SK-N-SH (cell line): ENCODE measurements around the gene BBS2. TPM values are rescaled to one million over a fixed set of nuclear protein-coding genes. Genes with fewer than 3 reads are reported as not detected.

Source experiments
- CTCF ChIA-PET: fragments of 300-600, 350-600 bp; formaldehyde crosslinking; extraction: SDS; loops from one replicate; lab custom pipeline; 2021; lab: Yijun Ruan, JAX
- POLR2A ChIA-PET: fragments of 350-600 bp; sonication (Branson Sonifier 250); formaldehyde crosslinking; extraction: SDS; loops from one replicate; lab custom pipeline; 2020; ENCODE audit warnings: antibody characterized with exemption, inconsistent platforms; lab: Yijun Ruan, JAX
- DNase-seq: peaks from one replicate; pipeline ENCODE4 v3.0.0; 2012
- H2AFZ ChIP-seq: fragments of 200-600 bp; sonication (generic); 2 replicates; pipeline ENCODE4 v1.8.1; 2016; ENCODE audit warnings: antibody characterized with exemption, mild to moderate bottlenecking, low read depth
- H3F3A ChIP-seq: fragments of 200-600 bp; sonication (generic); replicated peaks from 2 replicates; pipeline ENCODE3; 2016; ENCODE audit warnings: antibody characterized with exemption, mild to moderate bottlenecking; ENCODE audit not compliant: insufficient read depth
- H3K27ac ChIP-seq, 2 experiments: fragments of 200-500 bp in 1 of 2; fragments of 200-600 bp in 1 of 2; sonication (Bioruptor generic) in 1 of 2; sonication (generic), shearing (Covaris generic) in 1 of 2; 2 replicates each; pipeline versions ENCODE4 v1.5.1 to v1.6.1; 2014 to 2016; ENCODE audit warnings: low read depth in 2 of 2, inconsistent platforms in 1 of 2, low read length in 1 of 2, mild to moderate bottlenecking in 1 of 2, mixed read lengths in 1 of 2
- H3K27me3 ChIP-seq: fragments of 200-600 bp; sonication (generic), shearing (Covaris generic); 2 replicates; pipeline ENCODE4 v1.6.1; 2016; ENCODE audit warnings: mixed run types; ENCODE audit not compliant: insufficient read depth
- H3K36me3 ChIP-seq, 2 experiments: fragments of 200-500 bp in 1 of 2; fragments of 200-600 bp in 1 of 2; sonication (Bioruptor generic) in 1 of 2; sonication (generic) in 1 of 2; replicated peaks in 1 of 2; 2 replicates each; pipeline versions ENCODE3 to v1.5.1; 2014 to 2016; ENCODE audit warnings: low read length in 1 of 2, mild to moderate bottlenecking in 1 of 2; ENCODE audit not compliant: insufficient read depth in 2 of 2, control insufficient read depth in 1 of 2
- H3K4me1 ChIP-seq, 2 experiments: fragments of 200-500 bp in 1 of 2; fragments of 200-600 bp in 1 of 2; sonication (Bioruptor generic) in 1 of 2; sonication (generic), shearing (Covaris generic) in 1 of 2; 2 replicates each; pipeline versions ENCODE4 v1.5.1 to v1.6.1; 2014 to 2016; ENCODE audit warnings: low read depth in 1 of 2, low read length in 1 of 2, mixed run types in 1 of 2; ENCODE audit not compliant: insufficient read depth in 2 of 2, control insufficient read depth in 1 of 2
- H3K4me2 ChIP-seq: fragments of 200-600 bp; sonication (generic), shearing (Covaris generic); 2 replicates; pipeline ENCODE4 v1.6.1; 2017; ENCODE audit warnings: mixed run types
- H3K4me3 ChIP-seq, 2 experiments: fragments of 200-500 bp in 1 of 2; fragments of 200-600 bp in 1 of 2; sonication (Bioruptor generic) in 1 of 2; sonication (generic), shearing (Covaris generic) in 1 of 2; 2 replicates each; pipeline versions ENCODE4 v1.5.1 to v1.8.1; 2014 to 2016; ENCODE audit warnings: low read depth in 2 of 2, inconsistent platforms in 1 of 2, low read length in 1 of 2, mild to moderate bottlenecking in 1 of 2, mixed read lengths in 1 of 2, moderate library complexity in 1 of 2
- H3K79me2 ChIP-seq: fragments of 200-600 bp; sonication (generic); 2 replicates; pipeline ENCODE4 v1.8.1; 2017; ENCODE audit warnings: mild to moderate bottlenecking; ENCODE audit not compliant: insufficient read depth
- H3K9ac ChIP-seq: fragments of 200-600 bp; sonication (generic); 2 replicates; pipeline ENCODE4 v1.6.1; 2017; ENCODE audit warnings: mixed run types
- H3K9me2 ChIP-seq: fragments of 200-600 bp; sonication (generic); 2 replicates; pipeline ENCODE4 v1.6.1; 2017; ENCODE audit warnings: mixed run types
- H3K9me3 ChIP-seq: fragments of 200-600 bp; sonication (generic); 2 replicates; pipeline ENCODE4 v1.6.1; 2017; ENCODE audit warnings: mixed run types, mild to moderate bottlenecking, moderate library complexity
- H4K20me1 ChIP-seq: fragments of 200-600 bp; sonication (generic); 2 replicates; pipeline ENCODE4 v1.6.1; 2017; ENCODE audit warnings: mild to moderate bottlenecking, mixed run types; ENCODE audit not compliant: insufficient read depth
- CHD2 ChIP-seq: fragments of 150-350 bp; IDR thresholded peaks from 2 replicates; pipeline ENCODE4 v1.6.1; 2018; ENCODE audit warnings: low read length; ENCODE audit not compliant: partially characterized antibody
- FOSL2 ChIP-seq: IDR thresholded peaks from 2 replicates; pipeline ENCODE4 v1.4.0; 2012; ENCODE audit warnings: low read depth, mild to moderate bottlenecking, moderate library complexity, borderline replicate concordance
- FOXM1 ChIP-seq: IDR thresholded peaks from 2 replicates; pipeline ENCODE4 v1.4.0; 2012; ENCODE audit warnings: low read depth, mild to moderate bottlenecking
- GABPA ChIP-seq: IDR thresholded peaks from 2 replicates; pipeline ENCODE4 v1.4.0; 2012; ENCODE audit warnings: low read depth, mild to moderate bottlenecking
- GATA2 ChIP-seq: sonication (generic); formaldehyde crosslinking; IDR thresholded peaks from 2 replicates; pipeline ENCODE4 v1.5.0; 2020; ENCODE audit warnings: mild to moderate bottlenecking, missing genetic modification reagents
- MEF2A ChIP-seq: IDR thresholded peaks from 2 replicates; pipeline ENCODE4 v1.4.0; 2012; ENCODE audit warnings: low read depth, borderline replicate concordance
- NFIC ChIP-seq: IDR thresholded peaks from 2 replicates; pipeline ENCODE4 v1.4.0; 2012; ENCODE audit warnings: borderline replicate concordance
- NRF1 ChIP-seq: IDR thresholded peaks from 2 replicates; pipeline ENCODE4 v1.6.1; 2012; ENCODE audit warnings: low read depth, mild to moderate bottlenecking, low read length
- POLR2AphosphoS5 ChIP-seq: IDR thresholded peaks from 2 replicates; pipeline ENCODE4 v1.6.1; 2012; ENCODE audit warnings: low read depth, low read length
- RAD21 ChIP-seq: IDR thresholded peaks from 2 replicates; pipeline ENCODE4 v1.6.1; 2012; ENCODE audit warnings: mild to moderate bottlenecking, low read length
- RFX5 ChIP-seq: IDR thresholded peaks from 2 replicates; pipeline ENCODE4 v1.6.1; 2012; ENCODE audit warnings: mild to moderate bottlenecking, improper control_type of control experiment, low read length
- SIN3A ChIP-seq: IDR thresholded peaks from 2 replicates; pipeline ENCODE4 v1.6.1; 2012; ENCODE audit warnings: low read depth, mild to moderate bottlenecking, low read length, moderate library complexity, borderline replicate concordance
- SMC3 ChIP-seq: IDR thresholded peaks from 2 replicates; pipeline ENCODE4 v1.6.1; 2012; ENCODE audit warnings: low read depth, low read length, improper control_type of control experiment
- YY1 ChIP-seq: IDR thresholded peaks from 2 replicates; pipeline ENCODE4 v1.4.0; 2012; ENCODE audit warnings: low read depth, mild to moderate bottlenecking
- WGBS: methylation state at CpG from one replicate; pipeline ENCODE4 v1.1.6; 2017; ENCODE audit warnings: low lambda C conversion rate; 5-methylcytosine and 5-hydroxymethylcytosine counted together
- polyA plus RNA-seq, 3 experiments: library from polyadenylated mRNA; depleted of rRNA; stranded (reverse); fragments of >200 nt; gene quantifications; 2 replicates each; pipeline ENCODE4 v1.2.3, GENCODE V29; 2012
- TF ChIP-seq, protein P1 (sequence below): IDR thresholded peaks from 2 replicates; pipeline ENCODE4; 2012
- TF ChIP-seq, protein P2 (sequence below): fragments of 200-600 bp; sonication (generic); IDR thresholded peaks from 2 replicates; pipeline ENCODE4 v1.6.1; 2017; ENCODE audit warnings: antibody characterized with exemption, mild to moderate bottlenecking, moderate library complexity
- TF ChIP-seq, protein P3 (sequence below): IDR thresholded peaks from 2 replicates; pipeline ENCODE4 v1.6.1; 2012; ENCODE audit warnings: mild to moderate bottlenecking, low read depth, low read length, moderate library complexity

BBS2 gene
- polyA plus RNA-seq, 1 of the 3 experiments (the other 2 are of a cell fraction): 74.3 TPM

DNA sequence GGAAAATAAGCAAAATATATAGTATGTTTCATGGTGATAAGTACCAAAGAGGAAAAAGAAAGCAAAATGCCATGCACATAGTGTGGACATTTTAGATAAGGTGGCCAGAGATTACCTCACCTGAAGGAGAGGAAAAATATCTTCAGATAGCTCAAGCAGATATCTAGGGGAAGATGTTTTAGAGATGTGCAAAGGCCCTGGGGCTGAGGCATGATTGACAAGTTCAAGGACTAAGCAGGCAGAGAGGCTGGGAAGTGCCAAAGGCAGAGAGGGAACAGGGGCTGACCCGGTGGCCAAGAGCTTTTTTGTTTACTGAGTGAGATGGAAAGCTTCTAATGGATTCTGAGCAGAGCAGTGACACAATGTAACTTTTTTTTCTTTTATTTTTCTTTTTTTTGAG is 40.6 kb upstream of the BBS2 start:
- 36% methylated on average over 1 of the region's 1 CpG for WGBS

More for the DNA sequence above, 40.6 kb upstream of the BBS2 start:
- Histone ChIP-seq H3K36me3 (no peaks in the 10 kb centered on the region), H2AFZ (no peak overlapping the region), H3K9me3 (no peaks in the 10 kb centered on the region), H4K20me1 (no peaks in the 10 kb centered on the region), H3K4me2 (no peak overlapping the region), H3K27ac (no peak overlapping the region), H3K9me2 (no peaks in the 10 kb centered on the region), H3K27me3 (no peaks in the 10 kb centered on the region), H3K4me1 (peaks cover 5 to 6% of the 10 kb centered on the region in 2 experiments; a peak in 3 of 4 replicates), H3F3A (peaks cover 3% of the 10 kb centered on the region), H3K9ac (no peak overlapping the region), H3K79me2 (no peaks in the 10 kb centered on the region), H3K4me3 (no peak overlapping the region)
- TF ChIP-seq GATA2 (CRISPR knock-in tag) (no peak), NRF1 (no peak), NFIC (no peak), POLR2AphosphoS5 (no peak), YY1 (no peak), GABPA (no peak), FOXM1 (no peak), RFX5 (no peak), SMC3 (no peak), SIN3A (no peak), CHD2 (no peak), RAD21 (no peak), MEF2A (no peak), FOSL2 (no peak)
- TF ChIP-seq, protein P1, sequence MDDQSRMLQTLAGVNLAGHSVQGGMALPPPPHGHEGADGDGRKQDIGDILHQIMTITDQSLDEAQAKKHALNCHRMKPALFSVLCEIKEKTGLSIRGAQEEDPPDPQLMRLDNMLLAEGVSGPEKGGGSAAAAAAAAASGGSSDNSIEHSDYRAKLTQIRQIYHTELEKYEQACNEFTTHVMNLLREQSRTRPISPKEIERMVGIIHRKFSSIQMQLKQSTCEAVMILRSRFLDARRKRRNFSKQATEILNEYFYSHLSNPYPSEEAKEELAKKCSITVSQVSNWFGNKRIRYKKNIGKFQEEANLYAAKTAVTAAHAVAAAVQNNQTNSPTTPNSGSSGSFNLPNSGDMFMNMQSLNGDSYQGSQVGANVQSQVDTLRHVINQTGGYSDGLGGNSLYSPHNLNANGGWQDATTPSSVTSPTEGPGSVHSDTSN: no peak
- TF ChIP-seq, protein P2, sequence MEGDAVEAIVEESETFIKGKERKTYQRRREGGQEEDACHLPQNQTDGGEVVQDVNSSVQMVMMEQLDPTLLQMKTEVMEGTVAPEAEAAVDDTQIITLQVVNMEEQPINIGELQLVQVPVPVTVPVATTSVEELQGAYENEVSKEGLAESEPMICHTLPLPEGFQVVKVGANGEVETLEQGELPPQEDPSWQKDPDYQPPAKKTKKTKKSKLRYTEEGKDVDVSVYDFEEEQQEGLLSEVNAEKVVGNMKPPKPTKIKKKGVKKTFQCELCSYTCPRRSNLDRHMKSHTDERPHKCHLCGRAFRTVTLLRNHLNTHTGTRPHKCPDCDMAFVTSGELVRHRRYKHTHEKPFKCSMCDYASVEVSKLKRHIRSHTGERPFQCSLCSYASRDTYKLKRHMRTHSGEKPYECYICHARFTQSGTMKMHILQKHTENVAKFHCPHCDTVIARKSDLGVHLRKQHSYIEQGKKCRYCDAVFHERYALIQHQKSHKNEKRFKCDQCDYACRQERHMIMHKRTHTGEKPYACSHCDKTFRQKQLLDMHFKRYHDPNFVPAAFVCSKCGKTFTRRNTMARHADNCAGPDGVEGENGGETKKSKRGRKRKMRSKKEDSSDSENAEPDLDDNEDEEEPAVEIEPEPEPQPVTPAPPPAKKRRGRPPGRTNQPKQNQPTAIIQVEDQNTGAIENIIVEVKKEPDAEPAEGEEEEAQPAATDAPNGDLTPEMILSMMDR: no peak
- TF ChIP-seq, protein P3, sequence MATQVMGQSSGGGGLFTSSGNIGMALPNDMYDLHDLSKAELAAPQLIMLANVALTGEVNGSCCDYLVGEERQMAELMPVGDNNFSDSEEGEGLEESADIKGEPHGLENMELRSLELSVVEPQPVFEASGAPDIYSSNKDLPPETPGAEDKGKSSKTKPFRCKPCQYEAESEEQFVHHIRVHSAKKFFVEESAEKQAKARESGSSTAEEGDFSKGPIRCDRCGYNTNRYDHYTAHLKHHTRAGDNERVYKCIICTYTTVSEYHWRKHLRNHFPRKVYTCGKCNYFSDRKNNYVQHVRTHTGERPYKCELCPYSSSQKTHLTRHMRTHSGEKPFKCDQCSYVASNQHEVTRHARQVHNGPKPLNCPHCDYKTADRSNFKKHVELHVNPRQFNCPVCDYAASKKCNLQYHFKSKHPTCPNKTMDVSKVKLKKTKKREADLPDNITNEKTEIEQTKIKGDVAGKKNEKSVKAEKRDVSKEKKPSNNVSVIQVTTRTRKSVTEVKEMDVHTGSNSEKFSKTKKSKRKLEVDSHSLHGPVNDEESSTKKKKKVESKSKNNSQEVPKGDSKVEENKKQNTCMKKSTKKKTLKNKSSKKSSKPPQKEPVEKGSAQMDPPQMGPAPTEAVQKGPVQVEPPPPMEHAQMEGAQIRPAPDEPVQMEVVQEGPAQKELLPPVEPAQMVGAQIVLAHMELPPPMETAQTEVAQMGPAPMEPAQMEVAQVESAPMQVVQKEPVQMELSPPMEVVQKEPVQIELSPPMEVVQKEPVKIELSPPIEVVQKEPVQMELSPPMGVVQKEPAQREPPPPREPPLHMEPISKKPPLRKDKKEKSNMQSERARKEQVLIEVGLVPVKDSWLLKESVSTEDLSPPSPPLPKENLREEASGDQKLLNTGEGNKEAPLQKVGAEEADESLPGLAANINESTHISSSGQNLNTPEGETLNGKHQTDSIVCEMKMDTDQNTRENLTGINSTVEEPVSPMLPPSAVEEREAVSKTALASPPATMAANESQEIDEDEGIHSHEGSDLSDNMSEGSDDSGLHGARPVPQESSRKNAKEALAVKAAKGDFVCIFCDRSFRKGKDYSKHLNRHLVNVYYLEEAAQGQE: no peak
- ChIA-PET POLR2A (no interaction called here), CTCF (interaction anchor here (0.8 to 1.5 kb wide), 4 partner anchors 16 to 53 kb away, joined by 3 to 4 read pairs (median 3); no protein-coding TSS in a partner anchor)
- DNase-seq: no peak
